Neural cell (in vitro differentiated cells): ENCODE data around the gene SLC2A4RG. TPM values are rescaled to one million over a fixed set of nuclear protein-coding genes. Genes with fewer than 3 reads are reported as not detected.

ENCODE experiments used
- H2AFZ ChIP-seq: fragments of 200-600, 300-800 bp; sonication (generic), shearing (Covaris generic); 2 replicates; pipeline ENCODE4 v1.6.0; 2014; ENCODE audit warnings: low read depth, mild to moderate bottlenecking, antibody characterized with exemption, low read length, moderate library complexity
- H3F3A ChIP-seq: fragments of 200-600 bp; shearing (Covaris generic); 2 replicates; pipeline ENCODE4 v1.6.1; 2016; ENCODE audit warnings: mild to moderate bottlenecking, moderate library complexity, mixed read lengths, antibody characterized with exemption, low read length; ENCODE audit not compliant: insufficient read depth, poor library complexity, severe bottlenecking
- H3K27ac ChIP-seq: fragments of 200-600, 300-800 bp; sonication (generic), shearing (Covaris generic); 2 replicates; pipeline ENCODE4 v1.5.1; 2014; ENCODE audit warnings: mild to moderate bottlenecking, low read length, moderate library complexity
- H3K27me3 ChIP-seq: fragments of 300-800, 200-600 bp; sonication (generic), shearing (Covaris generic); 2 replicates; pipeline ENCODE4 v1.6.0; 2014; ENCODE audit warnings: mild to moderate bottlenecking, low read depth, low read length, moderate library complexity; ENCODE audit not compliant: insufficient read depth
- H3K36me3 ChIP-seq: fragments of 300-800, 200-600 bp; sonication (generic), shearing (Covaris generic); 2 replicates; pipeline ENCODE4 v1.5.1; 2014; ENCODE audit warnings: mild to moderate bottlenecking, antibody characterized with exemption, low read length, moderate library complexity; ENCODE audit not compliant: insufficient read depth
- H3K4me2 ChIP-seq: fragments of 300-800, 200-600 bp; sonication (generic), shearing (Covaris generic); 2 replicates; pipeline ENCODE4 v1.6.0; 2014; ENCODE audit warnings: mild to moderate bottlenecking, low read length
- H3K4me3 ChIP-seq: fragments of 300-800, 200-600 bp; sonication (generic), shearing (Covaris generic); 2 replicates; pipeline ENCODE4 v1.5.1; 2014; ENCODE audit warnings: mild to moderate bottlenecking, low read length, moderate library complexity
- H3K79me2 ChIP-seq: fragments of 200-600 bp; shearing (Covaris generic); replicated peaks from 2 replicates; pipeline ENCODE4 v1.6.0; 2014; ENCODE audit warnings: mild to moderate bottlenecking, low read length, moderate library complexity; ENCODE audit not compliant: insufficient read depth
- H3K9ac ChIP-seq: fragments of 300-800, 200-600 bp; sonication (generic), shearing (Covaris generic); 2 replicates; pipeline ENCODE4 v1.6.1; 2016; ENCODE audit warnings: mild to moderate bottlenecking, low read length, mixed read lengths
- H3K9me2 ChIP-seq: fragments of 200-600 bp; shearing (Covaris generic); 2 replicates; pipeline ENCODE4 v1.6.1; 2016; ENCODE audit warnings: mild to moderate bottlenecking, low read length, mixed read lengths; ENCODE audit not compliant: insufficient read depth
- H3K9me3 ChIP-seq: fragments of 200-600, 300-800 bp; sonication (generic), shearing (Covaris generic); 2 replicates; pipeline ENCODE4 v1.6.1; 2016; ENCODE audit warnings: mild to moderate bottlenecking, mixed run types, low read length, moderate library complexity, mixed read lengths
- H4K20me1 ChIP-seq: fragments of 200-600 bp; shearing (Covaris generic); 2 replicates; pipeline ENCODE4 v1.6.1; 2016; ENCODE audit warnings: mild to moderate bottlenecking, mixed run types; ENCODE audit not compliant: insufficient read depth
- EP300 ChIP-seq: fragments of 450-650 bp; conservative IDR thresholded peaks from 2 replicates; pipeline ENCODE4 v1.6.1; 2014; ENCODE audit warnings: antibody characterized with exemption, mild to moderate bottlenecking, moderate library complexity; ENCODE audit not compliant: poor library complexity, severe bottlenecking
- EZH2 ChIP-seq: fragments of 200-600, 300-800 bp; shearing (Covaris generic), sonication (generic); IDR thresholded peaks from 2 replicates; pipeline ENCODE4 v1.6.1; 2014; ENCODE audit warnings: antibody characterized with exemption, low read length, borderline replicate concordance, mild to moderate bottlenecking; ENCODE audit not compliant: insufficient read depth, poor library complexity, severe bottlenecking
- MXI1 ChIP-seq: fragments of 450-650 bp; conservative IDR thresholded peaks from 2 replicates; pipeline ENCODE4 v1.6.1; 2014; ENCODE audit warnings: antibody characterized with exemption, mild to moderate bottlenecking; ENCODE audit not compliant: poor library complexity, severe bottlenecking
- POLR2AphosphoS5 ChIP-seq: IDR thresholded peaks from 2 replicates; pipeline ENCODE4 v1.6.1; 2012
- RAD21 ChIP-seq: fragments of 450-650 bp; conservative IDR thresholded peaks from 2 replicates; pipeline ENCODE4 v1.6.1; 2014; ENCODE audit warnings: antibody characterized with exemption, mild to moderate bottlenecking, moderate library complexity
- SMC3 ChIP-seq: fragments of 450-650 bp; conservative IDR thresholded peaks from 2 replicates; pipeline ENCODE4 v1.6.1; 2014; ENCODE audit warnings: antibody characterized with exemption, mild to moderate bottlenecking, moderate library complexity; ENCODE audit not compliant: poor library complexity
- TAF1 ChIP-seq: IDR thresholded peaks from 2 replicates; pipeline ENCODE4 v1.6.1; 2012; ENCODE audit warnings: low read depth
- polyA plus RNA-seq: library from polyadenylated mRNA; depleted of rRNA; stranded (reverse); fragments of >200 nt; gene quantifications from 2 replicates; pipeline ENCODE4 v1.2.3, GENCODE V29; 2014
- TF ChIP-seq, protein P1 (sequence below): IDR thresholded peaks from 2 replicates; pipeline ENCODE4 v1.6.1; 2012; ENCODE audit warnings: borderline replicate concordance
- TF ChIP-seq, protein P2 (sequence below): fragments of 450-650 bp; IDR thresholded peaks from 2 replicates; pipeline ENCODE4 v1.5.1; 2014; ENCODE audit warnings: antibody characterized with exemption, mild to moderate bottlenecking, moderate library complexity; ENCODE audit not compliant: poor library complexity, severe bottlenecking

Gene SLC2A4RG
- polyA plus RNA-seq, 1 donor from 2014 or later = 52.1 TPM

DNA sequence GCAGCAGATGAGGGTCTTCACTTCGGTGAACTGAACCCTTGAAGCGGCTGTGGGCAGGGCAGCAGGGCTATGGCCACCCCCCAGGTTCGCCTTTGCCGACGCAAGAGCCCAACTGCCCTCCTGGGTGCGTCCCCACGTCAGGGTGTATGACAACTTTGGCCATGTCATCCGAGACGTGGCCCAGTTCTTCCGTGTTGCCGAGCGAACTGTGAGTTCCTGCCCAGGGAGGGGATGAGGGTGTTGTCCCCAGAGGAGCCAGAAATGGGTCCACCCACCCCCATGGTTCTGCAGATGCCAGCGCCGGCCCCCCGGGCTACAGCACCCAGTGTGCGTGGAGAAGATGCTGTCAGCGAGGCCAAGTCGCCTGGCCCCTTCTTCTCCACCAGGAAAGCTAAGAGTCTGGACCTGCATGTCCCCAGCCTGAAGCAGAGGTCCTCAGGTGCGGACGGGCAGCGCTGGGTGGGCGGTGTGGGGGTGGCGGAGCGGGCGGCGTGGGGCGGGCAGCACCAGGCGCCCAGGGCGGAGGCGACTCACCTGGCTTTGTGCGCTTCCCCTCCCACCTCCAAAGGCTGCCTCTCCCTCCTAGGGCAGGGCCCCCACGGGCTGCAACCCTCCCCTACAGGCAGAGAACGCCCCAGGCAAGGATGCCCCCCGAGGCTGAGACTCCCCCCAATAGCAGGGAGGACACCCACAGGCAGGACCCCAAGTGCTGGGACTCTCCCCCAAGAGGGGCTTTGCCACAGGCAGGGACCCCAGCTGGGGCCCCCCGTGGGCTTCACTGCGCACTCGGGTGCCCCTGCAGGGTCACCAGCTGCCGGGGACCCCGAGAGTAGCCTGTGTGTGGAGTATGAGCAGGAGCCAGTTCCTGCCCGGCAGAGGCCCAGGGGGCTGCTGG, 49.3 kb upstream of the SLC2A4RG start:
- H4K20me1 ChIP-seq = no peaks in the 10 kb centered on the region
- no peaks in the 10 kb centered on the region for H3K9me2 ChIP-seq
- H3K27me3 ChIP-seq = no peaks in the 10 kb centered on the region
- no peak overlapping the region for H3K4me3 ChIP-seq
- TF ChIP-seq, protein P1, sequence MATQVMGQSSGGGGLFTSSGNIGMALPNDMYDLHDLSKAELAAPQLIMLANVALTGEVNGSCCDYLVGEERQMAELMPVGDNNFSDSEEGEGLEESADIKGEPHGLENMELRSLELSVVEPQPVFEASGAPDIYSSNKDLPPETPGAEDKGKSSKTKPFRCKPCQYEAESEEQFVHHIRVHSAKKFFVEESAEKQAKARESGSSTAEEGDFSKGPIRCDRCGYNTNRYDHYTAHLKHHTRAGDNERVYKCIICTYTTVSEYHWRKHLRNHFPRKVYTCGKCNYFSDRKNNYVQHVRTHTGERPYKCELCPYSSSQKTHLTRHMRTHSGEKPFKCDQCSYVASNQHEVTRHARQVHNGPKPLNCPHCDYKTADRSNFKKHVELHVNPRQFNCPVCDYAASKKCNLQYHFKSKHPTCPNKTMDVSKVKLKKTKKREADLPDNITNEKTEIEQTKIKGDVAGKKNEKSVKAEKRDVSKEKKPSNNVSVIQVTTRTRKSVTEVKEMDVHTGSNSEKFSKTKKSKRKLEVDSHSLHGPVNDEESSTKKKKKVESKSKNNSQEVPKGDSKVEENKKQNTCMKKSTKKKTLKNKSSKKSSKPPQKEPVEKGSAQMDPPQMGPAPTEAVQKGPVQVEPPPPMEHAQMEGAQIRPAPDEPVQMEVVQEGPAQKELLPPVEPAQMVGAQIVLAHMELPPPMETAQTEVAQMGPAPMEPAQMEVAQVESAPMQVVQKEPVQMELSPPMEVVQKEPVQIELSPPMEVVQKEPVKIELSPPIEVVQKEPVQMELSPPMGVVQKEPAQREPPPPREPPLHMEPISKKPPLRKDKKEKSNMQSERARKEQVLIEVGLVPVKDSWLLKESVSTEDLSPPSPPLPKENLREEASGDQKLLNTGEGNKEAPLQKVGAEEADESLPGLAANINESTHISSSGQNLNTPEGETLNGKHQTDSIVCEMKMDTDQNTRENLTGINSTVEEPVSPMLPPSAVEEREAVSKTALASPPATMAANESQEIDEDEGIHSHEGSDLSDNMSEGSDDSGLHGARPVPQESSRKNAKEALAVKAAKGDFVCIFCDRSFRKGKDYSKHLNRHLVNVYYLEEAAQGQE = no peak
- TF ChIP-seq POLR2AphosphoS5 (no peak), RAD21 (no peak), EZH2 (no peak), MXI1 (no peak), EP300 (no peak), TAF1 (no peak), SMC3 (no peak)
- TF ChIP-seq, protein P2, sequence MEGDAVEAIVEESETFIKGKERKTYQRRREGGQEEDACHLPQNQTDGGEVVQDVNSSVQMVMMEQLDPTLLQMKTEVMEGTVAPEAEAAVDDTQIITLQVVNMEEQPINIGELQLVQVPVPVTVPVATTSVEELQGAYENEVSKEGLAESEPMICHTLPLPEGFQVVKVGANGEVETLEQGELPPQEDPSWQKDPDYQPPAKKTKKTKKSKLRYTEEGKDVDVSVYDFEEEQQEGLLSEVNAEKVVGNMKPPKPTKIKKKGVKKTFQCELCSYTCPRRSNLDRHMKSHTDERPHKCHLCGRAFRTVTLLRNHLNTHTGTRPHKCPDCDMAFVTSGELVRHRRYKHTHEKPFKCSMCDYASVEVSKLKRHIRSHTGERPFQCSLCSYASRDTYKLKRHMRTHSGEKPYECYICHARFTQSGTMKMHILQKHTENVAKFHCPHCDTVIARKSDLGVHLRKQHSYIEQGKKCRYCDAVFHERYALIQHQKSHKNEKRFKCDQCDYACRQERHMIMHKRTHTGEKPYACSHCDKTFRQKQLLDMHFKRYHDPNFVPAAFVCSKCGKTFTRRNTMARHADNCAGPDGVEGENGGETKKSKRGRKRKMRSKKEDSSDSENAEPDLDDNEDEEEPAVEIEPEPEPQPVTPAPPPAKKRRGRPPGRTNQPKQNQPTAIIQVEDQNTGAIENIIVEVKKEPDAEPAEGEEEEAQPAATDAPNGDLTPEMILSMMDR = no peak
- H3K79me2 ChIP-seq = no peaks in the 10 kb centered on the region
- H3K9ac ChIP-seq = no peak overlapping the region
- H3K9me3 ChIP-seq = no peaks in the 10 kb centered on the region
- no peaks in the 10 kb centered on the region for H3K36me3 ChIP-seq
- no peaks in the 10 kb centered on the region for H3F3A ChIP-seq
- H3K4me2 ChIP-seq = no peak overlapping the region
- H2AFZ ChIP-seq = no peak overlapping the region
- no peak overlapping the region for H3K27ac ChIP-seq

DNA sequence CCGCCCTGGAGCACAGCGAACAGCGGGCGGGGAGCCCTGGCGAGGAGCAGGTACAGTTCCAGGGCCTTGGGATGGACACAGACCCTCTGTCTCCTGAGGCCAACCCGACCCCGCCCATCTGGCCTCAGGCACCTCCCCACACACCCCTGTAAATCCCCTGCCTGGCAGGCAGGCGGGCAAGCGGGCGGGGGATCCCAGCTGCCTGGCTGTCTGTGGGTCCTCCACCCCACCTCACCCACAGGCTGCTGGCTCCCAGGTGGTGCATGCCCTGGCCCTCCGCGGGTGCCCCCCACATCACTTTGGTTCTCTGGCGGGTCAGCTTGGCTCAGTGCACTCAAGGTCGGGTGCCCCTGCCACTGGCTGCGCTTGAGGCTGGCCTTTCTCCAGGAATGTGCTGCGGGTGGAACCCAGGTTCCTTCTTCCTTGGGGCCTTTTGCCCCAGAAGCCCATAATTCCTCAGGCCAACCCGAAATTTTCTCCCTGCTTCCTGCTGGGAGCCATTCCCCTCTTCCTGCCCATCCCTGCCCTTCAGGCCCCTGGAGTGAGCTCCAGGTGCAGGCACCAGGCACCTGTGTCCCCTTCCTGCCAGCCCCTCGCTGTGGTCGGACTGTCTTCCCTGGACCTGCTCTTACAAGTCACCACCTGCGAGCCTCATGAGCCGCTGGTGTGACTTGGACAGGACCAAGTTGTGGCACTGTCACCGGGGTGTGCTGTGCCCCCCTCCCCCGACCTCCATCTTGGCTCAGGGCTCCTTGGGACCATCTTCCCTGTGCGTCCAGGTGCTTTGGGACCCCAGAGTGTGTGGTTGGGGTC, 48.5 kb upstream of the SLC2A4RG start:
- H3K27me3 ChIP-seq = no peaks in the 10 kb centered on the region
- H3K27ac ChIP-seq = no peak overlapping the region
- no peak overlapping the region for H2AFZ ChIP-seq

More for the DNA sequence above, 48.5 kb upstream of the SLC2A4RG start:
- Histone ChIP-seq H3K79me2 (no peaks in the 10 kb centered on the region), H3K36me3 (no peaks in the 10 kb centered on the region), H3K4me2 (no peak overlapping the region), H3F3A (no peaks in the 10 kb centered on the region), H3K9me2 (no peaks in the 10 kb centered on the region), H3K9me3 (no peaks in the 10 kb centered on the region), H3K4me3 (no peak overlapping the region), H3K9ac (no peak overlapping the region), H4K20me1 (no peaks in the 10 kb centered on the region)
- TF ChIP-seq, protein P2 = no peak
- TF ChIP-seq EP300 = no peak
- TF ChIP-seq RAD21 = no peak
- TF ChIP-seq EZH2 = no peak
- TF ChIP-seq SMC3 = no peak
- no peak for TF ChIP-seq POLR2AphosphoS5
- TF ChIP-seq TAF1 = no peak
- TF ChIP-seq, protein P1 = no peak
- TF ChIP-seq MXI1 = no peak
